Activated naive CD8-positive, alpha-beta T cell treated with anti-CD3 and anti-CD28 coated beads, Interleukin-2, amount 10 ng/mL, durations not matched to agents 7 days and 5 days (primary cell): Measurements from ENCODE around the gene PTGFRN. TPM values are rescaled to one million over a fixed set of nuclear protein-coding genes. Genes with fewer than 3 reads are reported as not detected.

Source experiments
- ATAC-seq: fragments of 150-1000 bp; cut with Tn5 transposase; one replicate; pipeline ENCODE4 v1.10.0; 2021; ENCODE audit warnings: low read depth, moderate library complexity
- POLR2A ChIA-PET: fragments of 350-600 bp; sonication (Branson Sonifier 250); formaldehyde crosslinking; loops from one replicate; lab custom pipeline; 2021; ENCODE audit warnings: antibody characterized with exemption; lab: Charles Lee
- DNase-seq: peaks from one replicate; pipeline ENCODE4 v3.0.0; 2021
- H3K27ac Mint-ChIP-seq: one replicate; pipeline ENCODE4 v1.8.0; 2022; ENCODE audit warnings: mild to moderate bottlenecking, mixed read lengths
- H3K27me3 Mint-ChIP-seq: one replicate; pipeline ENCODE4 v1.8.0; 2022; ENCODE audit warnings: mild to moderate bottlenecking, moderate library complexity, mixed read lengths
- H3K36me3 Mint-ChIP-seq: one replicate; pipeline ENCODE4 v1.8.0; 2021; ENCODE audit warnings: mild to moderate bottlenecking, mixed read lengths
- H3K4me1 Mint-ChIP-seq: one replicate; pipeline ENCODE4 v1.8.0; 2021; ENCODE audit warnings: mixed read lengths
- H3K4me3 Mint-ChIP-seq: one replicate; pipeline ENCODE4 v1.8.0; 2022; ENCODE audit warnings: mild to moderate bottlenecking, moderate library complexity, mixed read lengths
- H3K9me3 Mint-ChIP-seq: one replicate; pipeline ENCODE4 v1.8.0; 2021; ENCODE audit warnings: mixed read lengths
- total RNA-seq, 2 experiments: library from RNA; stranded (reverse); gene quantifications; one replicate each; pipeline ENCODE4 v1.2.3, GENCODE V29; 2021

The PTGFRN gene
- total RNA-seq, 2 experiments from 2014 or later, result 0.19 to 0.28 TPM

DNA sequence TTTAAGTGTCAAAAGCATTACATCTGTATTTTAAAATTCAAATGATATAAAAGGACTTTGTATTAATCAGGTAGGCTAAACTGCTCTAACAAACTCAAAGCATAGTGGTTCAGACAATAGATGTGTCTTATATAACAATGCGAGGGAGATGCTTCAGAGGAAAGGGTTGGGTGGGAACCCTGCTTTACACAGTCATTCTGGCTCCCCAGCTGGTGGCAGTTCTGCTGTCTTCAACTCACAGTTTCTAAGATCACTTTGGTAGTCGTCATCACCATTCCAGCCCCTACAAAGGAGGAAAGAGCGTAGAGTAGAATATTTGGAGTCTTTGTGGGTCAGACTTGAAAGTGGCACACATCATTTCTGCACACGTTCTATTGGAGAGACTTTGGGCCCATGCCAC lies 4.2 kb downstream of the PTGFRN start:
- no peak for ATAC-seq
- Mint-ChIP-seq H3K4me3 (no peak overlapping the region), H3K4me1 (peaks cover 9% of the 10 kb centered on the region), H3K36me3 (no peaks in the 10 kb centered on the region), H3K9me3 (no peaks in the 10 kb centered on the region), H3K27me3 (peaks cover 5% of the 10 kb centered on the region), H3K27ac (no peak overlapping the region)
- POLR2A ChIA-PET, result no interaction called here
- no peak for DNase-seq

DNA sequence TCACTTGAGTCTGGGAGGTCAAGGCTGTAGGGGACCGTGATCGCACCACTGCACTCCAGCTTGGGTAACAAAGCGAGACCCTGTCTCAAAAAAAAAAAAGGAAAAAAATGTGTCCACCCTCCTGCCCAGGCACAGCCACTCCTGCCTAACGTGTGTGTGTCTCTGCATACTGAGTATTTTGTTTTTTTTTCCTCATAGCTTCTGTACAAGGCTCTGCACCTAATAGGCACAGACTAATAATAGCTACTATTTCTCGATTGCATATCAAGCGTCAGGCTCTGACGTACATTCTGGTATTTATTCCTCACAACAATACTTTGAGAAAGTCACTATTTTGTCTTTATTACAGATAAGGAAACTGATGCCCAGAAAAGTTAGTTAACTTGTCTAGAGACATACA lies 5.0 kb downstream of the PTGFRN start:
- H3K27ac Mint-ChIP-seq, result no peak overlapping the region
- H3K4me3 Mint-ChIP-seq, result no peak overlapping the region
- no peaks in the 10 kb centered on the region for H3K27me3 Mint-ChIP-seq
- peaks cover 7% of the 10 kb centered on the region for H3K4me1 Mint-ChIP-seq
- ATAC-seq, result no peak
- no peaks in the 10 kb centered on the region for H3K36me3 Mint-ChIP-seq
- H3K9me3 Mint-ChIP-seq, result no peaks in the 10 kb centered on the region
- DNase-seq, result no peak
- POLR2A ChIA-PET, result interaction anchor here (1.2 kb wide), 1 partner anchor 145 kb away, joined by 3 read pairs; the partner anchor contains the start of gene TTF2

DNA sequence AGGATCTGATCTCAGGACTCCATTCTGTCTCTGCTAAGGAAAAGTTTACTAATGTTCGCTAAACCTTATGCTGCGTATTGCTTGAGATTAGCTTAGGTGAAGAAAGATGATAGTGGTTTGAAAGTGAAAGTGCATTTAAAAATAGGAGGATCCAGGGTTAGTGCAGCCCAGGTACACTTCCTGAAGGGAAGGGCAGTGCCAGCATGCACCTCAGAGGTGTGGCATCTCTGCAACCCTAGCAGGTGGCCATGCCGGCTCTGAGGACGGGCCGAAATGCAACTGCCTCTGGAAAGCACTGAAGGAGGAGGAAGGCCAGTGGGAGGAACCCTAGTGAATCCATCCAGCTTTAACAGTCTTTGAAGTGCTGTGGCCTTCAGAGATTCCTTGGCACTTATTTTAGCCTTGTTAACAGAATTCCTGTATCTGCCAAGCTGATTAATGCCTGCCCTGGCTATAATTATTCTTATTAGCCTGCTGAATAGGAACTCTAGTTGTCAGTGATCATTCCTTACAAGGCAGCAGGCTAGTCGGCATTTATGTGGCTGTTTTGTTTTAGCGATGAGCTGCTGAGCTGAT lies 5.5 kb downstream of the PTGFRN start:
- H3K9me3 Mint-ChIP-seq, result no peaks in the 10 kb centered on the region
- H3K36me3 Mint-ChIP-seq, result no peaks in the 10 kb centered on the region
- no peaks in the 10 kb centered on the region for H3K27me3 Mint-ChIP-seq
- H3K4me3 Mint-ChIP-seq, result peak overlapping the region; percentile 39
- POLR2A ChIA-PET, result interaction anchor here (0.5 to 1.2 kb wide), 3 partner anchors 32 to 145 kb away, joined by 3 to 4 read pairs (median 3); partner anchors contain the start of gene TTF2
- H3K4me1 Mint-ChIP-seq, result peaks cover 10% of the 10 kb centered on the region
- DNase-seq, result no peak
- ATAC-seq, result no peak
- no peak overlapping the region for H3K27ac Mint-ChIP-seq

DNA sequence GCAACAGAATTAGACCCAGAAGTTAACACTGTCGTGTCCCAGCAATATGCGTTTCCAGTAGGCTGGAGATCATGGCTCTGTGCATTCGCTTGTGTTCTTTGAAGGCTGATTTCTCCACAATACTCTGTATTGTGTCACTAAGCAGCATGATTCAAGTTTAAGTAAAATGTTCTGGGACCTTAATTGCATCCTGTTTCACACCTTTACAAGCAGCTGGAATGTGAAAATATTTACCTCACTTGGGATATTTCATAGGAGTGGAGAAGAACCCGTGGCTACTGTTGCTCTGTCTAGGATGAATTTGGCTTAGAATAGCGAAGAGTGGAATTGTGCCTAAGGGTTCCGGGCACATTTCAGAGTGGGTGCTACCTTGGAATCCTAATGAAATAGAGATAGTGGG lies 6.3 kb downstream of the PTGFRN start:
- Mint-ChIP-seq H3K27me3 (no peaks in the 10 kb centered on the region), H3K27ac (no peak overlapping the region), H3K9me3 (no peaks in the 10 kb centered on the region), H3K36me3 (no peaks in the 10 kb centered on the region), H3K4me1 (peaks cover 10% of the 10 kb centered on the region), H3K4me3 (no peak overlapping the region)
- ATAC-seq (no peak), DNase-seq (no peak)
- POLR2A ChIA-PET, result interaction anchor here (1.1 kb wide), 1 partner anchor 38 kb away, joined by 3 read pairs; no protein-coding TSS in a partner anchor

DNA sequence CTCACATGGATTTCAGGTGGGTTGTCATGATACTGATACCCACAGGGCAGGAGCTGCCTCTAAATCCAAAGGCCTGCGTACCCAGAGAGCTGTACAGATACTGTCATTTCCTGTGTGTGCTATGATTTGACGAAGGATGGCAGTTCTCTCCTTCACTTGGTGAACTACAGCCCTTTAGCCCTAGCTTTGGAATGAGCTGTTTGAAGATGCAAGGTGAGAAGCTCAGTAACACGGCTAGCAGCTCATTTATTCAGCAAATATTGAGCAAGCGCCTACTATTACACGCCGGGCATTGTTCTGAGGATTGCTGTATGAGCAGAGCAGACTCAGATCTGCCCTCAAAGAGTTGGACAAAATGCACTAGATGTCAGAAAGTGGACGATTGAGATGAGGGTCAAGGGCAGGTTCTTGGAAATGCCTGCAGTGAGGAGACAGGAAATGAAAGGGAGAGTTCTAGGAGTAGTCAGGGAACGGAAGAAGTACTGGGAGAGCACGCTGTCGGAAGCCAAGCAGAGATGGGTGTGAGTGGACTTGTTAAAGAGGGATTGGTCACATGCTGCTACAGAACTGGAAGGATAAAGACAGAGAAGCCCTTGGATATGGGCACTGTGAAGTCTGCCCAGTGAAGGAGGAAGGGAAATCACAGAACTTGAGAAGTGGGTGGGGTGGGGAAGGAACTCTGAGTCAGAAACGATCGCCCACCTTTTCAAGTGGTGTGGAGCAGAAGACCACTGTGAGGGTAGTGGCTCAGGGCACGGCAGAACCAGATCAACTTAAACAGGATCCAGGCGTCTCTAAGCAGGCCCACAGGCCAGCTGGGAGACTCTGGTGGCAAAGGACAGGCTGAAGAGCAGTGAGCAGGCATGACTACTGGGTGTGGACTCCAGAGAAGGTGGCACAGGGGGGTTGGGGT lies 7.1 kb downstream of the PTGFRN start:
- ATAC-seq, result no peak
- peaks cover 10% of the 10 kb centered on the region for H3K4me1 Mint-ChIP-seq

DNA sequence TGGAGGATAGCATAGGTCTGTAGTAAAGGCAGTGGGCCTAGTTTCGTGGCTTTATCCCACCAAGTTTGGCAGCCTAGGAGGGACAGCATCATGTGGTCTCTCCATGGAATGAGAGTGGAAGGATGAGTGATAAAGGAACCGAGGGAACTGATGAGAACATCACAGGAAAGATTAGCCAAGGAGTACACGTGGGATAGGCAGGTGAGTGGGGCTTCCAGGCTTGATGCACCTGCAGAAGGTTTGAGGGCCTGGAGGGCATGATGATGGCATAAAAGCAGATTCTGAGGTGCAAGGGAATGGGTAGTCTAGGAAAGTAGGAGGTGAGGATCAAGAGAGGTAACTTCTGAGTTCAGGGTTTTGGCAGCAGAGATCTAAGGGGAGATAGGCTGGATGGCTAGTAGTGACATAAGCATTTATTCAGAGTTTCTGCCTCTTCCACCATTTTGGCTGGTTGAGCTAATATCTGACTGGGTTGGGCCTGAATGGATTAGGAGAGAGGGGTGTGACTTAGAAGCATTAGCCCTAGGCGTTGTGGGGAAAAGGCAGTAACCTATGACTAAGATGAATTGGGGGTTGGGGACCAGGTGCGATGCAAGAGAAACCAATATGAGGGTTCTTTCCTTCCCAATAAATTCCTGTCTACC lies 9.1 kb downstream of the PTGFRN start:
- no peak for ATAC-seq
- H3K4me1 Mint-ChIP-seq, result peaks cover 10% of the 10 kb centered on the region
- H3K4me3 Mint-ChIP-seq, result no peak overlapping the region
- H3K9me3 Mint-ChIP-seq, result no peaks in the 10 kb centered on the region
- H3K36me3 Mint-ChIP-seq, result peaks cover 1% of the 10 kb centered on the region
- no peak for DNase-seq
- POLR2A ChIA-PET, result no interaction called here
- no peaks in the 10 kb centered on the region for H3K27me3 Mint-ChIP-seq
- no peak overlapping the region for H3K27ac Mint-ChIP-seq

More for the DNA sequence above, 7.1 kb downstream of the PTGFRN start:
- Mint-ChIP-seq H3K27me3 (no peaks in the 10 kb centered on the region), H3K9me3 (no peaks in the 10 kb centered on the region), H3K27ac (no peak overlapping the region), H3K4me3 (no peak overlapping the region), H3K36me3 (peaks cover 1% of the 10 kb centered on the region)
- POLR2A ChIA-PET, result interaction anchor here (1.1 kb wide), 1 partner anchor 39 kb away, joined by 3 read pairs; no protein-coding TSS in a partner anchor
- no peak for DNase-seq

DNA sequence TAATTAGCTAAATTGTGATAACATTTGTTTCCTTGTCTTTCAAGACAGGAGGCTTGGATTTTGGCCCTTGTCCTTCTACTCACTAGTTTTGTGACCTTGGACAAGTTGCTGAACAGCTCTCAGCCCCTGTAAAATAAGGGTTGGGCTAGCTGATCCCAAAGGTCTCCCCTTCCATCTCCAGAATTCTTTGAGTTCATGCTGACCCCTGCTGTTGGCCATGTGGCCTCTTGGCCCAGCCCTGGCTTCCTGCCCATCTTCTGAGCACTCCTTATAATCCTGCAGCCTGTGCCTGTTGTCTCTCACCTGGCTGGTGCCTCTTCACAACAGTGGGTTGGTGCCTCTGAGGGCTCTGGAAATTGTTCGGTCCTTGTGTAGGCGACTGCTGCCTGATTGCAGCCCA lies 10.1 kb downstream of the PTGFRN start:
- POLR2A ChIA-PET, result no interaction called here
- Mint-ChIP-seq H3K9me3 (no peaks in the 10 kb centered on the region), H3K4me3 (no peak overlapping the region), H3K36me3 (peaks cover 1% of the 10 kb centered on the region), H3K27me3 (peaks cover 2% of the 10 kb centered on the region), H3K4me1 (peaks cover 7% of the 10 kb centered on the region), H3K27ac (no peak overlapping the region)
- DNase-seq (no peak), ATAC-seq (no peak)

DNA sequence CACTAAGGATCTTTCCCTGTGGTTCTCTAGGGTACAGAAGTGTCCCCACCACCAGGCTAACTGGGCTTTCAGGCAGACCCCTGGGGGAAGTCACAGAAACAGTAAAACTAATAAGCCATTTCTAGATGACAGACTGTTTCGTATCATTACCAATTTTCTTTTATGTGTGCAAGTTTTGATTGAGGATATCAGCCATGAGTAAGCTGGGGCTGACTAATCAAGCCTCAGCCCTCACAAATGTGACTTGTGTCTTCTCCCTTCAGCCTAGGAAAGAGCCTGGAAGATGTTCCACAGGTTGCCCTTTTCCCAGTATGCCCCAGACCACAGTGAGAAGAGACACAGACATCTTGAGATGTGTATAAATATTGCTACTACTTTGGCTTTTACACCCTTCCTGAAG lies 10.5 kb downstream of the PTGFRN start:
- Mint-ChIP-seq H3K27ac (no peak overlapping the region), H3K27me3 (peaks cover 3% of the 10 kb centered on the region), H3K4me1 (peaks cover 4% of the 10 kb centered on the region), H3K4me3 (no peak overlapping the region), H3K9me3 (no peaks in the 10 kb centered on the region), H3K36me3 (peaks cover 1% of the 10 kb centered on the region)
- no peak for ATAC-seq
- POLR2A ChIA-PET, result no interaction called here
- DNase-seq, result no peak

DNA sequence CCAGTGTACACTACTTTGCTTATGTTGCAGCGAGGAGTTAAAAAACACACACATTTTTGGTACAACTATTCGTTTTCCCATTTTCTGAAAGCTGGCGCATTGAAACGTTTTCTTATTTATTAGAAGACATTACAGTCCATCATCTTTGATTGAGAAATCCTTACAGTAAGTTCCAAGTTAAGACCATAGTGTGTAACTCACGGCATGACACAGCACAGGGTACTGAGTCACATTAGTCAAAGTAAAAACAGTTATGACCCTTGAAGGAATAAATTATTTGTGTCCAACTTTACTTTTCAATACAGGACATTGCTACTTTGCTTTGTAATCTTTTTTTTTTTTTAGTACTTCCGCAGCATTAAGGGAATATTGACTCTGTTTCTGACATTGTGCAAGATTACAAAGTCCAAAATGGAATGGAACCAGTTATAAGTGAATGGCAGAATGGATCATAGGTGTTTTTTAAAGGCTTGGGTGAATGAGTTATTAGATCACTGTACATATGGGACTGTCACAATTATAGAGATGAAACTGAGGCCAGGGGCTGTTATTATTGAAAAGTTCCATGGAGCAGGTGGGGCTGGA lies 11.7 kb downstream of the PTGFRN start:
- no peak overlapping the region for H3K27ac Mint-ChIP-seq
- no peak for DNase-seq
- peaks cover 1% of the 10 kb centered on the region for H3K36me3 Mint-ChIP-seq
- H3K9me3 Mint-ChIP-seq, result no peaks in the 10 kb centered on the region
- ATAC-seq, result no peak
- H3K4me3 Mint-ChIP-seq, result no peak overlapping the region
- peaks cover 3% of the 10 kb centered on the region for H3K27me3 Mint-ChIP-seq
- peaks cover 2% of the 10 kb centered on the region for H3K4me1 Mint-ChIP-seq
- POLR2A ChIA-PET, result no interaction called here

DNA sequence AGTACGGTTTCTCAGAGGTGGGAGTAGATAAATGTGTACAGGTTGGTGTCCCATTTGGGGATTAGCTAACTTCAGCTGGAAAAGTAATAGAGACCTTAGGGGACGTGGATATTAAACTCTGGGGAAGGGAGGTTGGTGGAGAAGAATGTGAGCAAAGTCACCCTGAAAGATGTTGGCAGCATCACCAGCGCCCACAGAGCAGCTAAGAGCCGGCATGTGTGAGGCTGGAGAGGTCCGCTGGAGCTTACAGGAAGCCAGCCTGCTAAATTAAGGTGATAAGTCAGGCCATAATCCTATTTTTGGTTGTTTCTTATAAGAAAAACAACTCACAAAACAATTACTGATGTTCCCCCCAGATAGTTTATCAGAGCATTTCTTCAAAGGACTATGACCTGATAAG lies 12.2 kb downstream of the PTGFRN start:
- Mint-ChIP-seq H3K4me3 (no peak overlapping the region), H3K27me3 (peaks cover 3% of the 10 kb centered on the region), H3K27ac (no peak overlapping the region), H3K9me3 (no peaks in the 10 kb centered on the region), H3K36me3 (peaks cover 1% of the 10 kb centered on the region), H3K4me1 (peaks cover 2% of the 10 kb centered on the region)
- DNase-seq, result no peak
- POLR2A ChIA-PET, result no interaction called here
- ATAC-seq, result no peak

DNA sequence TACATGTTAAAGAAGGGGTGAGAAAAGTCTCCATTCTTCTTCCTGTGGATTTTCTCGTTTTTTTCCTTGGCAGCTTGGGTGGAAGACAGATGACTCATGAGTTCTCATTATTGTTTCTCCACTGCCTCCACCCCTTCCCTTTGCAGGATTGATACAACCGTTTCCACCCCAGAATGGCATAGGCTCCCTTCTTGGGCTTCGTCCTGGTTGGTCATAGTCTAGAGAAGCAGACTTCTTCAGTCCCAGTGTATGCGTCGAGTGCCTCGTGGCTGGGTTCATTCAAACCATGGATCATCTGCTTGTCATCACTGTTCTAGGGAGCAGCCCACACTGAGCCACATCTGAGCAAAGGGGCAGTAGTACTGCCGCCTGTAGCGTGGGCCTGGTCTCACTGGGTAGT lies 13.7 kb downstream of the PTGFRN start:
- peaks cover 2% of the 10 kb centered on the region for H3K4me1 Mint-ChIP-seq

DNA sequence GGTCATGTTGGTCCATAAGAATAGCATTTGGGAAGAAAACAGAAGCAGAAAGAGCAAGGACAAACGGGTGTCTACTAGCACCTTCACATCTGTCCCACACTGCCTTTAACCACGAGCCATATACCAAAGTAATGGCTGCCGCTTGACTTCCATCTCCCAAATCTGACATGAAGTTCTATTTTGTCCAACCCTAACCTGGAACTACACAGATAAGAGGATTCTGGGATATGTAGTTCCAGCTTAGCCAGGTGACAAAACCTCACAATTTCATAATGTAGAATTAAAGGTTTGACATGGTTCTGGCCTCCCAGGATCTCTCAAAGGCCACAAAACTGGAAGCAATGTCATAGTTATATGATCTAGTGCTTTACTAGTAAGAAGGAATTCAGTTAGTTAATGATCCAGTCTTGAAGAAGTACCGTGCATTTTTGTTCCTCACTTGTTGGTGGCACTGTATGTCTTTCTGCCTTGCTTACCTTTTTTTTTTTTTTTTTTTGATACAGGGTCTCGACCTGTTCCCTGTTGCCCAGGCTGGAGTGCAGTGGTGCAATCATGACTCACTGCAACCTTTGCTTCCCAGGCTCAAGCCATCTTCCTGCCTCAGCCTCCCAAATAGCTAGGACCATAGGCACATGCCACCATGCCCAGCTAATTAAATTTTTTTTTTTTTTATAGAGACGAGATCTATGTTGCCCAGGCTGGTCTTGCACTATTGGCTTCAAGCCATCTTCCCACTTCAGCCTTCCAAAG lies 17.5 kb downstream of the PTGFRN start:
- H3K27me3 Mint-ChIP-seq, result peaks cover 3% of the 10 kb centered on the region
- no peaks in the 10 kb centered on the region for H3K36me3 Mint-ChIP-seq
- no peaks in the 10 kb centered on the region for H3K9me3 Mint-ChIP-seq
- H3K4me3 Mint-ChIP-seq, result no peak overlapping the region
- no peak for ATAC-seq
- H3K4me1 Mint-ChIP-seq, result no peaks in the 10 kb centered on the region
- DNase-seq, result no peak
- no peak overlapping the region for H3K27ac Mint-ChIP-seq
- POLR2A ChIA-PET, result interaction anchor here (0.7 kb wide), 1 partner anchor 183 kb away, joined by 7 read pairs; no protein-coding TSS in a partner anchor

More for the DNA sequence above, 13.7 kb downstream of the PTGFRN start:
- Mint-ChIP-seq H3K4me3 (no peak overlapping the region), H3K9me3 (no peaks in the 10 kb centered on the region), H3K27me3 (peaks cover 3% of the 10 kb centered on the region), H3K36me3 (peaks cover 1% of the 10 kb centered on the region), H3K27ac (no peak overlapping the region)
- POLR2A ChIA-PET, result no interaction called here
- DNase-seq (no peak), ATAC-seq (no peak)
